GM10266 (cell line): Measurements from ENCODE around the gene HK1.

Experiments
- DNase-seq: peaks from one replicate; pipeline ENCODE4 v3.0.0; 2012; ENCODE audit errors: extremely low spot score
- CTCF ChIP-seq: IDR thresholded peaks from 2 replicates; pipeline ENCODE4 v1.5.1; 2012; ENCODE audit warnings: mild to moderate bottlenecking, low read depth; ENCODE audit not compliant: control insufficient read depth, insufficient read depth; ENCODE audit errors: missing control alignments

HK1 gene

DNA sequence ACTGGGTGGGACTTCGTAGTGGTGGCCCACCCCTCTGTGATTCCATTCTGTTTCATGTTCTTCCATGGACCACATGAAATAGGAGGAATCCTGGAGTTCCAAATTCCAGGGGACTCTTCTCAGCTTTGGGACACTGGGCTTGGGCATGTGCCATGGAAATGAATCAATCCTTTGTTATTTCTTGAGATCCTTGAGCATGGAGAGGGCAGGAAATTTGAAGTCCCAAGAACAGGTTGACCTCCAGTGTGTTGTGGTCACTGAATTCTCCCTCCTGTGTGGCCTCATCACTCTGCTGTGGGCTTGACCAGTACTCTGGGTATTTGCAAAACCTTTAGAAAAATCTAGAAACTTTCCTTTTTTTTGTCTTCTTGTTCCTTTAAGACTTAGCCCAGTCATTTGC is 115.7 kb downstream of the HK1 start:
- no peak for DNase-seq
- no peak for TF ChIP-seq CTCF

DNA sequence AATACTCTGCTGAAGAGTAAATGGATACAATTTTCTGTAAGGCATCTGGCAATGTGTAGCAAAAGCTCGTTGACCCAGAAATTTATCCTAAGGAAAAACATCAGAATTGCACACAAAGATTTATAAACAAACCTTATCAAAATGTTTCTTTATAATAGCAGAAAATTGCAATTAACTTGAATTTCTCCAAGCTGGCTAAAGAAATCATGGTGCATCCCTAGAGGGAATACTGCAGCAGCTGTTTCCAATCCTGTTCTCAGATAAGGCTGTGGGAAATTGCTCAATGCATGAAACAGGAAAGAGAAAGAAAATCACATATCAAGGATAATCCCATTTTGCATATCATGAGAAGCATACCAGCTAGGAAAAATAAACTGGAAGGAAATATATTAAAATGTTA is 119.7 kb downstream of the HK1 start:
- DNase-seq = no peak
- TF ChIP-seq CTCF = no peak

DNA sequence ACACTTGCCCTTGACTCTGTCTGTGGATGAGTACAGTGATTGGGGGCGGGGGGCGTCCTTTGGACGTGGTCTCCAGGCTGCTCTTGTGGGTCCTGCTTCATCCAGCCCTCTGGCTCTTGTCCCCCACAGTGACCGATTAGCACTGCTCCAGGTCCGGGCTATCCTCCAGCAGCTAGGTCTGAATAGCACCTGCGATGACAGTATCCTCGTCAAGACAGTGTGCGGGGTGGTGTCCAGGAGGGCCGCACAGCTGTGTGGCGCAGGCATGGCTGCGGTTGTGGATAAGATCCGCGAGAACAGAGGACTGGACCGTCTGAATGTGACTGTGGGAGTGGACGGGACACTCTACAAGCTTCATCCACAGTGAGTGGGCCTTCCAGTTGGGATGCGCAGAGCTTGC is 120.2 kb downstream of the HK1 start:
- TF ChIP-seq CTCF = no peak
- DNase-seq = no peak

DNA sequence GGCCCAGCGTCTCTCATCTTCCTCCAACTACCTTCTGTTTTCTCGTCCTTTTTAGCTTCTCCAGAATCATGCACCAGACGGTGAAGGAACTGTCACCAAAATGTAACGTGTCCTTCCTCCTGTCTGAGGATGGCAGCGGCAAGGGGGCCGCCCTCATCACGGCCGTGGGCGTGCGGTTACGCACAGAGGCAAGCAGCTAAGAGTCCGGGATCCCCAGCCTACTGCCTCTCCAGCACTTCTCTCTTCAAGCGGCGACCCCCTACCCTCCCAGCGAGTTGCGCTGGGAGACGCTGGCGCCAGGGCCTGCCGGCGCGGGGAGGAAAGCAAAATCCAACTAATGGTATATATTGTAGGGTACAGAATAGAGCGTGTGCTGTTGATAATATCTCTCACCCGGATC is 122.6 kb downstream of the HK1 start:
- no peak for DNase-seq
- no peak for TF ChIP-seq CTCF

GRCh38 chr10:69401416-69401815 is 123.1 kb downstream of the HK1 start:
- no peak for DNase-seq
- TF ChIP-seq CTCF = no peak

DNA sequence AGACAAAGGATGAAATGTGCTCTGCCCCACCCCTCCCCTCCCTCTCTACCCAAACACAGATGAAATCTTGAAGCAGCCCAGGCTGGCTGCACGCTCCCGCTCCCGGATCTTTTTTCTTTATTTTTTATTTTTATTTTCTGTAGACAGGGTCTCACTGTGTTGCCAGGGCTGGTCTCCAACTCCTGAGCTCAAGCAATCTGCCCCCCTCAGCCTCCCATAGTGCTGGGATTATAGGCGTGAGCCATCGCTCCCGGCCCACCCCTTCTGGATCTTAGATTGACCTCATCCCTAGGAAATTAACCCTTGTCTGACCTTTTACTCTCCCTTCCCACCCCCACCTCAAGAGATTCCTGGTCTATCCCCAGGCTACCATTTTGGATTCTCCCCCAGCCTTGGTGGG is 124.1 kb downstream of the HK1 start:
- TF ChIP-seq CTCF = no peak
- DNase-seq = no peak

GRCh38 chr10:69403066-69403465 is 124.8 kb downstream of the HK1 start:
- TF ChIP-seq CTCF = no peak
- no peak for DNase-seq
